Esophagus (tissue), 2 donors: ENCODE data around the gene JARID2. TPM values are rescaled to one million over a fixed set of nuclear protein-coding genes. Genes with fewer than 3 reads are reported as not detected.

Source experiments
- H3K27ac ChIP-seq, 2 donors: one replicate each; pipeline ENCODE4 v1.5.1; 2013; ENCODE audit warnings: low read depth in 2 of 2, mild to moderate bottlenecking in 2 of 2, inconsistent platforms in 1 of 2, low read length in 1 of 2, moderate library complexity in 1 of 2
- H3K27me3 ChIP-seq, 2 donors: one replicate each; pipeline ENCODE4 v1.6.1; 2013; ENCODE audit warnings: low read length in 2 of 2, control low read depth in 1 of 2, mild to moderate bottlenecking in 1 of 2; ENCODE audit not compliant: insufficient read depth in 2 of 2, control insufficient read depth in 1 of 2
- H3K36me3 ChIP-seq, 2 donors: one replicate each; pipeline ENCODE4 v1.6.1; 2013; ENCODE audit warnings: low read length in 1 of 2; ENCODE audit not compliant: control insufficient read depth in 2 of 2, insufficient read depth in 2 of 2
- H3K4me1 ChIP-seq, 2 donors: one replicate each; pipeline ENCODE4 v1.6.1; 2013; ENCODE audit warnings: low read length in 1 of 2; ENCODE audit not compliant: control insufficient read depth in 2 of 2, insufficient read depth in 2 of 2
- H3K4me3 ChIP-seq, 2 donors: one replicate each; pipeline ENCODE4 v1.5.1; 2013; ENCODE audit warnings: low read length in 2 of 2, mild to moderate bottlenecking in 2 of 2, low read depth in 1 of 2, moderate library complexity in 1 of 2
- H3K9me3 ChIP-seq, 2 donors: one replicate each; pipeline ENCODE4 v1.6.1; 2013; ENCODE audit warnings: mild to moderate bottlenecking in 2 of 2, low read depth in 1 of 2, low read length in 1 of 2, moderate library complexity in 1 of 2; ENCODE audit not compliant: control insufficient read depth in 2 of 2, insufficient read depth in 1 of 2
- WGBS, 2 donors: extraction: QIAGEN DNeasy Blood & Tissue Kit; methylation state at CpG; one replicate each; pipeline ENCODE4 v1.1.7; 2013; 5-methylcytosine and 5-hydroxymethylcytosine counted together
- polyA plus RNA-seq, 2 donors: library from polyadenylated mRNA; stranded (reverse); fragments of 200-250 nt; gene quantifications; one replicate each; pipeline ENCODE4 v1.2.3, GENCODE V29; 2013
- donor health status: healthy with polysubstance abuse.
- donor health status: Bipolar disorder and iron deficiency.

JARID2 gene
- polyA plus RNA-seq, 2 donors: 7.9 to 8.3 TPM

- H3K4me1 ChIP-seq: peaks cover 2 to 4% of the 10 kb centered on the region in 2 donors
- no peak overlapping the region for H3K27ac ChIP-seq
- H3K27me3 ChIP-seq: no peaks in the 10 kb centered on the region
- 88 to 90% methylated on average over 4 of the region's 4 CpGs for WGBS, 2 donors
- no peaks in the 10 kb centered on the region for H3K9me3 ChIP-seq
- H3K36me3 ChIP-seq: peaks cover 2% of the 10 kb centered on the region in 2 donors
- no peak overlapping the region for H3K4me3 ChIP-seq
These were observed 230.0 kb downstream of the JARID2 start for GRCh38 chr6:15475872-15476271.

- Histone ChIP-seq H3K27ac (peak overlapping the region in 1 of 2 donors; percentile 2), H3K27me3 (no peaks in the 10 kb centered on the region), H3K9me3 (no peaks in the 10 kb centered on the region), H3K36me3 (peaks cover 0 to 2% of the 10 kb centered on the region in 2 donors), H3K4me3 (no peak overlapping the region), H3K4me1 (peaks cover 2 to 4% of the 10 kb centered on the region in 2 donors)
- WGBS, 2 donors: 56 to 67% methylated on average over 7 of the region's 7 CpGs
These were observed 230.9 kb downstream of the JARID2 start for GRCh38 chr6:15476631-15477380.

GRCh38 chr6:15477746-15478145 lies 231.9 kb downstream of the JARID2 start:
- peaks cover 2 to 4% of the 10 kb centered on the region in 2 donors for H3K4me1 ChIP-seq
- H3K9me3 ChIP-seq: no peaks in the 10 kb centered on the region
- WGBS, 2 donors: 60 to 72% methylated on average over 5 of the region's 5 CpGs
- H3K36me3 ChIP-seq: no peaks in the 10 kb centered on the region
- no peaks in the 10 kb centered on the region for H3K27me3 ChIP-seq
- H3K4me3 ChIP-seq: no peak overlapping the region
- no peak overlapping the region for H3K27ac ChIP-seq

- H3K36me3 ChIP-seq: no peaks in the 10 kb centered on the region
- no peak overlapping the region for H3K4me3 ChIP-seq
- no peaks in the 10 kb centered on the region for H3K27me3 ChIP-seq
- H3K4me1 ChIP-seq: peaks cover 2 to 4% of the 10 kb centered on the region in 2 donors
- 40 to 51% methylated on average over 5 of the region's 5 CpGs for WGBS, 2 donors
- peak overlapping the region in 1 of 2 donors; percentile 33 for H3K27ac ChIP-seq
- no peaks in the 10 kb centered on the region for H3K9me3 ChIP-seq
These were observed 233.9 kb downstream of the JARID2 start for GRCh38 chr6:15479761-15480160.

- WGBS, 2 donors: 82 to 89% methylated on average over 7 of the region's 7 CpGs
- H3K27ac ChIP-seq: no peak overlapping the region
- no peaks in the 10 kb centered on the region for H3K36me3 ChIP-seq
- no peaks in the 10 kb centered on the region for H3K27me3 ChIP-seq
- peaks cover 2 to 4% of the 10 kb centered on the region in 2 donors for H3K4me1 ChIP-seq
- no peaks in the 10 kb centered on the region for H3K9me3 ChIP-seq
- no peak overlapping the region for H3K4me3 ChIP-seq
These were observed 234.7 kb downstream of the JARID2 start for GRCh38 chr6:15480525-15480924.

GRCh38 chr6:15481390-15482291 lies 235.8 kb downstream of the JARID2 start:
- Histone ChIP-seq H3K4me3 (no peak overlapping the region), H3K36me3 (no peaks in the 10 kb centered on the region), H3K27ac (no peak overlapping the region), H3K27me3 (no peaks in the 10 kb centered on the region), H3K9me3 (no peaks in the 10 kb centered on the region), H3K4me1 (peaks cover 2 to 3% of the 10 kb centered on the region in 2 donors)
- 74 to 82% methylated on average over 10 of the region's 10 CpGs for WGBS, 2 donors

GRCh38 chr6:15483060-15483459 lies 237.2 kb downstream of the JARID2 start:
- Histone ChIP-seq H3K27me3 (no peaks in the 10 kb centered on the region), H3K36me3 (peaks cover 0 to 10% of the 10 kb centered on the region in 2 donors), H3K4me3 (no peak overlapping the region), H3K27ac (no peak overlapping the region), H3K9me3 (no peaks in the 10 kb centered on the region), H3K4me1 (peaks cover 2 to 3% of the 10 kb centered on the region in 2 donors)
- 98 to 100% methylated on average over 1 of the region's 1 CpG for WGBS, 2 donors

- Histone ChIP-seq H3K36me3 (peaks cover 7 to 19% of the 10 kb centered on the region in 2 donors), H3K4me1 (peaks cover 0 to 3% of the 10 kb centered on the region in 2 donors), H3K9me3 (no peaks in the 10 kb centered on the region), H3K27ac (no peak overlapping the region), H3K27me3 (no peaks in the 10 kb centered on the region), H3K4me3 (no peak overlapping the region)
- 86 to 98% methylated on average over 3 of the region's 3 CpGs for WGBS, 2 donors
These were observed 238.3 kb downstream of the JARID2 start for GRCh38 chr6:15484140-15484539.

- Histone ChIP-seq H3K27ac (no peak overlapping the region), H3K4me3 (no peak overlapping the region), H3K4me1 (no peaks in the 10 kb centered on the region), H3K27me3 (no peaks in the 10 kb centered on the region), H3K9me3 (no peaks in the 10 kb centered on the region), H3K36me3 (peaks cover 7 to 25% of the 10 kb centered on the region in 2 donors)
- WGBS, 2 donors: 75 to 76% methylated on average over 4 of the region's 4 CpGs
These were observed 239.0 kb downstream of the JARID2 start for GRCh38 chr6:15484821-15485220.
